ENCODE measurements around the gene G0S2.

- TF ChIP-seq POLR2A (IDR thresholded peaks at IDR 0.05; ENCODE audit: low read depth, low read length) = no peak
- no peak for TF ChIP-seq CTCF (conservative IDR thresholded peaks at IDR 0.05; ENCODE audit: low read depth, low read length)
- TF ChIP-seq RFX5 (IDR thresholded peaks at IDR 0.05; ENCODE audit: low read depth, low read length) = no peak
- no peak for TF ChIP-seq BHLHE40 (IDR thresholded peaks at IDR 0.05; ENCODE audit: low read depth, low read length)
- TF ChIP-seq ELK1 (IDR thresholded peaks at IDR 0.05; ENCODE audit: borderline replicate concordance, low read depth, low read length) = no peak
- no peak for TF ChIP-seq MXI1 (IDR thresholded peaks at IDR 0.05; ENCODE audit: borderline replicate concordance, low read depth, low read length)
These were observed 45.1 kb downstream of the G0S2 start for GRCh38 chr1:209720326-209720725.
